Activated effector memory CD4-positive, alpha-beta T cell treated with anti-CD3 and anti-CD28 coated beads, Interleukin-2, amount 50 U/mL, for 16 hours (primary cell): ENCODE results near the gene CCDC24.

Source experiments
- DNase-seq: peaks from one replicate; pipeline ENCODE4 v3.0.0-alpha.2; 2020

Gene CCDC24

GRCh38 chr1:43991476-43992231 lies at the start of gene CCDC24:
TSS of gene CCDC24 (plus strand) at chr1:43991599. CDS start at chr1:43991879, 280 bp downstream.
- peak; percentile 92 for DNase-seq

GRCh38 chr1:43942411-43942810 lies 49.0 kb upstream of the CCDC24 start:
- no peak for DNase-seq

DNA sequence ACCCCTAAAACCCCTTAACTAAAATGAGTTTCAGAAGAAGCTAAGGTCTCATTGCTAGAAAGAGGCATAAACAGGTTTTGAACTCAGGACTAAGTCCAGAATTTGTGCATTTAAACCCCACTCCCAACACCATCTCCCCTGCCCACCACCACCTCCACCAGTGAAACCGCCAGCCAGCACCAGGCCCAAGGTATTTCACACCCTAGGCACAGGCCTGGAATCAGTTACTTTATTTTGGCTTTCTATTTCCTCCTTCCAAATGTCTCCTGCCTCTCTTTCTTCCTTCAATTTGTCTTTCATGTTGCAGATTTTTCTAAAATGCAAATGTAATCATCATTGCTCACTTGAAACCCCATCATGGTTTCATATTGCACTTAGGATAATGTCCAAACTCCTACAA lies 46.5 kb upstream of the CCDC24 start:
- DNase-seq = no peak

- DNase-seq = no peak
Measured at GRCh38 chr1:43945674-43946235, 45.6 kb upstream of the CCDC24 start.

- peak; percentile 98 for DNase-seq
Measured at GRCh38 chr1:43946236-43947060, 45.0 kb upstream of the CCDC24 start, which contains the start of gene IPO13. TSS of gene IPO13 (plus strand) at chr1:43946950. CDS start at chr1:43947601, 651 bp downstream.

- DNase-seq = no peak
Measured at GRCh38 chr1:43947061-43947873, 44.1 kb upstream of the CCDC24 start.

GRCh38 chr1:43947874-43948437 lies 43.4 kb upstream of the CCDC24 start:
- no peak for DNase-seq

- no peak for DNase-seq
Measured at GRCh38 chr1:43949678-43950077, 41.7 kb upstream of the CCDC24 start.

DNA sequence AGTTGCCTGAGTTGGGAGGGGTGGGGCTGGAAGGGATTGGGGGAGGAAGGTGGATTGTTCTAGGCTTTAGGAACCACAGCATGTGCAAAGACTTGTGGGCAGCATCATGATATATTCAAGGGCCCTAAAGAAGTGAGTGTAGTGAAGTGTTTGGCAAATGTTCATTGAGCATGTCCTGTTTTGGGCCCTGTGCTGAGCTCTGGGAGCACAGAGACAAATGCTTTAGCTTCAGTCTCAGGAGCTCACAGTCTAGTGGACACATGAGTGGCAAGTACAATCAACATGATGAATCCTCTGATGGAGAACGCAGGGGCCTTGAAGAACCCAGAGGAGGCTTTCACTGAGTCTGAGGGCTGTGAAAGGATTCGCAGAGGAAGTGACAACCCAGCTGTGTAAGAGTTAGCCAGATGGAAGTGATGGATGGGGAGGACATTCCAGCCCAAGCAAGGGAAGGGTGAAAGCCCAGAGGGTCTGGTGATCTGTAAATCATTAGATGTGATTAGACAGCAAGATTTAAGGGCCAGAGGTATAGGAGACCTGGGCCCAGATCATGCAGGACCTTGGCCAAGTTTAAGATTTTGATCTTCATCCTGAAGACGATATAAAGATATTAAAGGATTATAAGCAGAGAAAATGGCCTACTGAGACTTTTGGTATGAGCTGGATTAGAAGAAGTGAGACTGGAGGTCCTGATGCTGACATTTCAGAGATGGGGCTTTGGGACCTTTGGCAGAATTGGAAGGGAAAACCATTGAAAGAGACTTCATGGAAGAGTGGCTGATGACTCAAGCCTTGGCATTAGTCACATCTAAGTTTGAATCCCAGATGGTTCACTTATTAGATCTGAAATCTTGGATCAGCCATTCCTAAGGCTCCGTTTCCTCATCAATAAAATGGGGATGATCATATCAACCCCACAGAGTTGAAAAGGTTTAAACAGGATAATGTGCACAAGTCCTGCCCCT lies 40.1 kb upstream of the CCDC24 start:
- no peak for DNase-seq

- DNase-seq = no peak
Measured at GRCh38 chr1:43952731-43953346, 38.6 kb upstream of the CCDC24 start.

DNA sequence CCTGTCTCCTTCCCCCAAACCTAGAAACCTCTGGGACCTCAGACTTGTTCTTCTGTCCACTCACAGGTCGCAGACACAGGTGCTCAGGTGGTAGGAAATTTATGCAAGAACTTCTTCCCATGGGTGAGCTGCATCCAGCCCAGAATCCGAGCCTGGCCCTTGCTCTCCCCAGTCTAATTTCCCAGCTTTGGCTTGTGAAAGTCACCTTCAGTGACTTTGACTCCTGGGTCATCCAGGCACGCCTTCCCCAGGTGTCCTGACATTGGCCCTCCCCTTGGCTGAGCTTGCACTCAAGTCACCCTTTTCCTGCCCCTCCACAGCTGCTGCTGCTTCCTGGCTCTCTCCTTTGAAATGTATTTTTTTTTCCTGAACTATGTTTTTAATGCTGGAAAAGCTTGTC lies 38.0 kb upstream of the CCDC24 start:
- no peak for DNase-seq

DNA sequence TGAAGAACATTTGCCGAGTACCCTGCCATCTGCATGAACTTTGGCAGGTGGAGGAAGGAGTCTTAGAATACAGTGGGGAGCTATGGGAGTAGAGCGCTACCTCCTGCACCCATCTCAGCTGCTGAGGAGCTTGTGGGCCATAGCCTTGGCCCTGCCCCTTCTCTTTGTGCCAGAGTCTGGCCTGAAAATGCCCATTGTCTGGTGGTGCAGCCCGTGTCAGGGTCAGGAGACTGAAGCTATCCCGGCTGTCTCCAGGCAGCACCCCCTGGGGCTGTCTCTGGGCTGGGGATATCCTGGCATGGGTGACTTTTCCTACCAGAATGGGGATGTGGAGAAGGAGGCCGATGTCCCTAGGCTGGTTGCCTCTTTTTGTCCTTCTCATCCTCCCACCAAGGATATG lies 37.4 kb upstream of the CCDC24 start:
- DNase-seq = no peak

GRCh38 chr1:43956234-43956633 lies 35.2 kb upstream of the CCDC24 start:
- no peak for DNase-seq

- no peak for DNase-seq
Measured at GRCh38 chr1:43957407-43958040, 33.9 kb upstream of the CCDC24 start.

GRCh38 chr1:43958351-43959255 lies 32.8 kb upstream of the CCDC24 start:
- no peak for DNase-seq

DNA sequence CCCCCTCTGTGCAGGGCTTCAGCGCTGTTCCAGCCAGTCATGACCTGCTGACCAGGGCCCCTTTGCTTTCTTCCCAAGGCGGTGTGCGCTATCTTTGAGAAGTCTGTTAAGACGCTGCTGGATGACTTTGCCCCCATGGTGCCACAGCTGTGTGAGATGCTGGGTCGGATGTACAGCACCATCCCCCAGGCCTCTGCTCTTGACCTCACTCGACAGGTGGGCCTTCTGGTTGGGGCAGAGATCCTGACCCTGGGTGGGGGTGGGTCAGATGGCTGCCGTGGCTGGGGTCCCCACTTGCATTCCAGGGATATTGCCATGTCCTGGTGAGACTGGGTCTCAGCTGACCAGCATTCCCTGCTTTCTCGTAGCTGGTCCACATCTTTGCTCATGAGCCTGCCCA lies 30.6 kb upstream of the CCDC24 start:
- DNase-seq = no peak

DNA sequence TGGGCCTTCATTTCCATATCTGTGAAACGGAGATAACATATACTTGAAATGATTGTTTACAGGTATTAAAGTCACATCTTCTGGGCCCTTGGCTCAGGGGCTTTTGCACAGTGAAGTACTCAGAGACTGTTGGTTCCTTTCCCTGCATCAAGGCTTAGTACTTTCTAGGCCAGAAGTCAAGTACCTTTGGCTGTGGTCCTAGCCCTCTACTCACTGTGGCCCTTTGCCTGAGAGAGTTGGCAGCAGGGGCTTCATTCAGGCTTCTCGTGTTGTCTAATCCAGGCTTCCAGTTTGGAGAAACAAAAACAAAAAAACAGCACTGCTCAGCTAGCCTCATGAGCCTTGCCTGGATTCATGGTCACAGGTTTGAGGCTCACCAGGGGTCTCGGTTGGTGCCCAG lies 29.7 kb upstream of the CCDC24 start:
- DNase-seq = no peak

DNA sequence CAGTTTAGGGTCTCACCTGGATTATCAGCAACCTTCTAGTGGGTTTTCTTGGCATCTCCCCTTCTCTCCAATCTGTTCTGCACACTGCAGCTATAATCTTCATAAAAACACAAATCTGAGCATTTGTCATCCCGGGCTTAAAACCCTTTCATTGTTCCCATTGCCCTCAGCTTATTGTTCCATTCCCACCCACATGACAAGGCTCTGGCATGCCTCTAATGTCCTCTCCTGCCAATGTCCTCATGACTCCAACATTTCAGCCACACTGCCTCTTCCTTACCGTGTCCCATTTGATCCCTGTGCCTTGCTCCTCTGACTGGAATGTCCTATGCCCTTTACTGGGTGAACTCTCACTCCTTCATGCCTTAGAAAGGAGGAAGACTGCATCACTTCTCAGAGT lies 29.1 kb upstream of the CCDC24 start:
- DNase-seq = no peak

DNA sequence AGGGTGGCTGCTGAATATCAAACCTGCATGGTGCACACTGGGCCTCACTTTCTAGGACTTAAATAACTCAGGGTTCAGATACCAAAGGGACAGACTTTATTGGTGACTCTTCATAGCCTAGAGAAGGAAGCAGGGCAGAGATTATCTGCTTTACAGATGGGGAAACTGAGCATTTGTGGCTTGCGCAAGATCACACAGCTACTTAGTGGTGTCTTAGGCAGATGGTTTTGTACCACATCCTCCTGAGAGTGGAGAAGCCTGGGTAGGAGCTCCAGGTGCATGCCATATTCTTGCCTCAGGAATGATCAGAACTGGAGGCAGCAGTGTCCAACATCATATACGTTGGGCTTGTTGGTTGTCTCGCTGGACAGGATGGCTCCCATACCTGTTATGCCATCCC lies 28.4 kb upstream of the CCDC24 start:
- DNase-seq = no peak
